ENCODE results near the gene MAT1A. TPM values are rescaled to one million over a fixed set of nuclear protein-coding genes. Genes with fewer than 3 reads are reported as not detected.

The MAT1A gene
- total and polyA plus RNA-seq, 2 donors from 2014 or later = 1.1 to 2.9 TPM

DNA sequence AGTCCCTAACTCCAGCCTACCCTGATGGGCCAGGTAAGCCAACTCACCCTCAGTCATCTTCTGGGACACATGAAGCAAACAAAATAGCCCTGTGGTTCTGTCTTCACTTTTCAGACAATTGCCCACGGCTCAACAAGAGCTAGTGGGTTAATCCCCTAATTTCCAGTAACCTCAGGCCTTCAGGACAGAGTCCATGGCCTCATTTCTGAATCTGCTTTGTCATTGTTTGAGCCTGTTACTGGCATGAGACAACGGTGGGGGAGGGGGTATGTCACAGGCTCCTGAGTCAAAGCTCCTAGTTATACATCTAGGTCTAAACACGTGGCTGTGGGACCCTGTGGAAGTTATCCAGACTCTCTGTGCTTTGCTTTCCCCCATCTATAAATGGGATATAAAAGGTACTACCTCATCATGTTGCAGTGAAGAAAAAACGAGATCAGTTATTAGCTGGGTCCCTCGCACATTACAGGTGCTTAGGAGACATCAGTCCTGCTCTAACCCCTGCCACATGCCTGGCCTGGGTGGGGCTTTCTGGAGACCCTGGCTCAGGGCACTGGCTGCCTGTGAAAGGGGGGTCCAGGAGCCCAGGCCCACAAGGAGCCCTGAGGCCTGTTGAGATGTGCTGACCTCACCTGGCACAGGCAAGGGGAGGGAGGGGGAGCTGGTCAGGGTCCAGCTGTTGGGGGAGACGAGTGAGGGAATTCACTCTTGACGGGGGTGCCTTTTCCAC is 16.5 kb downstream of the MAT1A start:
- H3K27ac ChIP-seq (ENCODE audit: low read depth in 2 of 2, low read length in 2 of 2) = no peak overlapping the region
- no peak for FAIRE-seq
- H3K36me3 ChIP-seq (ENCODE audit: control insufficient read depth in 2 of 3, insufficient read depth in 3 of 3, low read length in 3 of 3) = no peaks in the 10 kb centered on the region
- H3K27me3 ChIP-seq (ENCODE audit: control insufficient read depth, insufficient read depth, low read length) = no peaks in the 10 kb centered on the region
- intact Hi-C loops (cut with DNase I) = no loop called here
- H3K9me3 ChIP-seq (ENCODE audit: control insufficient read depth in 2 of 3, insufficient read depth in 1 of 3, low read length in 3 of 3) = no peaks in the 10 kb centered on the region
- peaks cover 0 to 4% (median 0%) of the 10 kb centered on the region in 3 donors for H3K4me1 ChIP-seq (ENCODE audit: control insufficient read depth in 2 of 3, insufficient read depth in 2 of 3, low read depth in 1 of 3, low read length in 3 of 3)
- DNase-seq = no peak
- TF ChIP-seq, protein P1, sequence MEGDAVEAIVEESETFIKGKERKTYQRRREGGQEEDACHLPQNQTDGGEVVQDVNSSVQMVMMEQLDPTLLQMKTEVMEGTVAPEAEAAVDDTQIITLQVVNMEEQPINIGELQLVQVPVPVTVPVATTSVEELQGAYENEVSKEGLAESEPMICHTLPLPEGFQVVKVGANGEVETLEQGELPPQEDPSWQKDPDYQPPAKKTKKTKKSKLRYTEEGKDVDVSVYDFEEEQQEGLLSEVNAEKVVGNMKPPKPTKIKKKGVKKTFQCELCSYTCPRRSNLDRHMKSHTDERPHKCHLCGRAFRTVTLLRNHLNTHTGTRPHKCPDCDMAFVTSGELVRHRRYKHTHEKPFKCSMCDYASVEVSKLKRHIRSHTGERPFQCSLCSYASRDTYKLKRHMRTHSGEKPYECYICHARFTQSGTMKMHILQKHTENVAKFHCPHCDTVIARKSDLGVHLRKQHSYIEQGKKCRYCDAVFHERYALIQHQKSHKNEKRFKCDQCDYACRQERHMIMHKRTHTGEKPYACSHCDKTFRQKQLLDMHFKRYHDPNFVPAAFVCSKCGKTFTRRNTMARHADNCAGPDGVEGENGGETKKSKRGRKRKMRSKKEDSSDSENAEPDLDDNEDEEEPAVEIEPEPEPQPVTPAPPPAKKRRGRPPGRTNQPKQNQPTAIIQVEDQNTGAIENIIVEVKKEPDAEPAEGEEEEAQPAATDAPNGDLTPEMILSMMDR (IDR thresholded peaks at IDR 0.05; ENCODE audit: borderline replicate concordance, extremely low read depth, insufficient read depth) = no peak
- no peak overlapping the region for H3K4me3 ChIP-seq (ENCODE audit: low read length in 3 of 3)
- H3K9ac ChIP-seq (ENCODE audit: low read length in 3 of 3) = no peak overlapping the region

DNA sequence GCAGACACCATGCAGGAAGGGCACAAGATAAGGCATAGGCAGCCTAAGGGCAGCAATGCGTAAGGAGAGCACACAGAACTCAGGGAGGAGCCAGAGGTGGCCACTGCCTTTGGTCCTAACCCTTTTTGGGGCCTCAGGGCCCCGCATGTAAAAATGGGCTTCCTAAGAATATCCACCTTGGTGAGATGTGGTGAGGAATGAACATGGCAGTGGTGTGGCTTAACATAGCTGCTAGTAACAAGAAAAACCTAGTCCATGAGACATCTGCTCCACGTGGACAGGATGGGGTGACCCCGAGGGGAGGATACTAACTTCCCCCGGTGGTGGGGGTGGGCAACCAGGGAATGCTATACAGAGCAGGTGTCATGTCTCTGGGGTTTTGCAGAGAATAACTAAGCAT is 18.0 kb downstream of the MAT1A start:
- DNase-seq (no peak), FAIRE-seq (no peak)
- Histone ChIP-seq H3K27ac (ENCODE audit: low read depth in 2 of 2, low read length in 2 of 2) (no peak overlapping the region), H3K4me3 (ENCODE audit: low read length in 3 of 3) (no peak overlapping the region), H3K27me3 (ENCODE audit: control insufficient read depth, insufficient read depth, low read length) (no peaks in the 10 kb centered on the region), H3K9ac (ENCODE audit: low read length in 3 of 3) (no peak overlapping the region), H3K9me3 (ENCODE audit: control insufficient read depth in 2 of 3, insufficient read depth in 1 of 3, low read length in 3 of 3) (no peaks in the 10 kb centered on the region), H3K4me1 (ENCODE audit: control insufficient read depth in 2 of 3, insufficient read depth in 2 of 3, low read depth in 1 of 3, low read length in 3 of 3) (peaks cover 0 to 4% (median 0%) of the 10 kb centered on the region in 3 donors), H3K36me3 (ENCODE audit: control insufficient read depth in 2 of 3, insufficient read depth in 3 of 3, low read length in 3 of 3) (no peaks in the 10 kb centered on the region)
- intact Hi-C loops (cut with DNase I) = no loop called here
- TF ChIP-seq, protein P1 (IDR thresholded peaks at IDR 0.05; ENCODE audit: borderline replicate concordance, extremely low read depth, insufficient read depth) = no peak

DNA sequence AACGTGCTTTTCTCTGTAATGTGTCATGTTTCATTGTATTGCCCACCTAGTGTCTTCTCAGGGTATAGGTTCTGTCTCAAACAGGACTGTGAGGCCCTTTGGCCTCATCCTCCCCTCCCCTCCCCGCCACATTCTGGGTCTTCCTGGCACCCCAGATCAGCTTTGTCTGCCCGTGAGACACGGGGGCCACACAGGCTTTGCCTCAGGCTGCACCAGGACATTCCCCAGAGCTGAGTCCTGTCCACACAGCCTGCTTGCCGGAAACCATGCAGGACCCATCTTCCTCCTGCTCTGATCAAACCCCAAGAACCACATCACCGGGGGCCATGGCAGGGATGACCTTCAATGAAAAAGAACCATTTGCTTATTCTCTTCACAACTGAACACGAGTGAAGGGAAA is 18.6 kb downstream of the MAT1A start:
- Histone ChIP-seq H3K27ac (ENCODE audit: low read depth in 2 of 2, low read length in 2 of 2) (no peak overlapping the region), H3K9me3 (ENCODE audit: control insufficient read depth in 2 of 3, insufficient read depth in 1 of 3, low read length in 3 of 3) (no peaks in the 10 kb centered on the region), H3K4me3 (ENCODE audit: low read length in 3 of 3) (no peak overlapping the region), H3K4me1 (ENCODE audit: control insufficient read depth in 2 of 3, insufficient read depth in 2 of 3, low read depth in 1 of 3, low read length in 3 of 3) (peaks cover 0 to 4% (median 0%) of the 10 kb centered on the region in 3 donors), H3K27me3 (ENCODE audit: control insufficient read depth, insufficient read depth, low read length) (no peaks in the 10 kb centered on the region), H3K9ac (ENCODE audit: low read length in 3 of 3) (no peak overlapping the region), H3K36me3 (ENCODE audit: control insufficient read depth in 2 of 3, insufficient read depth in 3 of 3, low read length in 3 of 3) (no peaks in the 10 kb centered on the region)
- TF ChIP-seq, protein P1 (IDR thresholded peaks at IDR 0.05; ENCODE audit: borderline replicate concordance, extremely low read depth, insufficient read depth) = no peak
- intact Hi-C loops (cut with DNase I) = no loop called here
- DNase-seq = no peak
- FAIRE-seq = no peak

Measured in kidney (tissue), 14 donors.